ENCODE measurements around the gene TAF1.
A peak's percentile ranks its signal among the peaks of the same experiment; 100 is the strongest.
"Not testable (repeated sequence)": the region's sequence is repeated elsewhere in the genome, so short reads cannot be mapped to it uniquely, and the experiment has no call there.

The TAF1 gene

DNA sequence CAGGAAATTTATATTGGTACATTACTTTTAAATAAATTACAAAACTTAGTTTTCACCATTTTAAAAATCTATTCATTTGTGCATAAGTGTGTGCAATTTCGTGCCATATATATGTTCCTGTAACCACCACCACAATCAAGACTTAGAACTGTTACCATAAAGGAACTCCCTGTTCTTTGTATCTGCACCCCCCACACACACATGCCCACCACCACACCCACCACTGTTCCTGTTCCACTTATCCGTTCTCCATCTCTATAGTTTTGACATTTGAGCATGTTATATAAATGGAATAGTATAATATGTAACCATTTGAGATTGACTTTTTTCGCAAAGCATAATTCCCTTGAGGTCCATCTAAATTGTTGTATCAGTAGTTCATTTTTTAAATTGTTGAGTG, 73.7 kb downstream of the TAF1 start:
- no peak for DNase-seq

GRCh38 chrX:71440401-71440800, 74.2 kb downstream of the TAF1 start:
- DNase-seq, result no peak

DNA sequence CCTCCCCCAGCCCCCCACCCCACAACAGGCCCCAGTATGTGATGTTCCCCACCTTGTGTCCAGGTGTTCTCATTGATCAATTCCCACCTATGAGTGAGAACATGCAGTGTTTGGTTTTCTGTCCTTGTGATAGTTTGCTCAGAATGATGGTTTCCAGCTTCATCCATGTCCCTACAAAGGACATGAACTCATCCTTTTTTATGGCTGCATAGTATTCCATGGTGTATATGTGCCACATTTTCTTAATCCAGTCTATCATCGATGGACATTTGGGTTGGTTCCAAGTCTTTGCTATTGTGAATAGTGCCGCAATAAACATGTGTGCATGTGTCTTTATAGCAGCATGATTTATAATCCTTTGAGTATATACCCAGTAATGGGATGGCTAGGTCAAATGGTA, 75.7 kb downstream of the TAF1 start:
- not testable (repeated sequence) for DNase-seq

GRCh38 chrX:71450433-71451106, 84.4 kb downstream of the TAF1 start:
- no peak for DNase-seq

DNA sequence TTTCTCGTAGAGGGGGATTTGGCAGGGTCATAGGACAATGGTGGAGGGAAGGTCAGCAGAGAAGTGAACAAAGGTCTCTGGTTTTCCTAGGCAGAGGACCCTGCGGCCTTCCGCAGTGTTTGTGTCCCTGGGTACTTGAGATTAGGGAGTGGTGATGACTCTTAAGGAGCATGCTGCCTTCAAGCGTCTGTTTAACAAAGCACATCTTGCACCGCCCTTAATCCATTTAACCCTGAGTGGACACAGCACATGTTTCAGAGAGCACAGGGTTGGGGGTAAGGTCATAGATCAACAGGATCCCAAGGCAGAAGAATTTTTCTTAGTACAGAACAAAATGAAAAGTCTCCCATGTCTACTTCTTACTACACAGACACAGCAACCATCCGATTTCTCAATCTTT, 85.4 kb downstream of the TAF1 start:
- DNase-seq, result not testable (repeated sequence)

DNA sequence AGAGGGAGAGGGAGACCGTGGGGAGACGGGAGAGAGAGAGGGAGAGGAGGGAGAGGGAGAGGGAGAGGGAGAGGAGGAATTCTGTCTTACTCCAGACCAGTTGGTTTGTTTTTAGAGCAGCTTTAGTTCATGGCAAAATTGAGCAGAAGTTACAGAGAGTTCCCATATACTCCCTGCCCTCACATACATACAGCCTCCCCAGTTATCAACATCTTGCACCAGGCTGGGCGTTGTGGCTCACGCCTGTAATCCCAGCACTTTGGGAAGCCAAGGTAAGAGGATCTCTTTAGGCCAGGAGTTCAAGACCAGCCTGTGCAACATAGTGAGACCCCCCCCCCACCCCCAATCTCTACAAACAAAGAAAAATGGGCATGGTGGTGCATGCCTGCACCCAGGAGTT, 86.9 kb downstream of the TAF1 start:
- DNase-seq, result no peak

DNA sequence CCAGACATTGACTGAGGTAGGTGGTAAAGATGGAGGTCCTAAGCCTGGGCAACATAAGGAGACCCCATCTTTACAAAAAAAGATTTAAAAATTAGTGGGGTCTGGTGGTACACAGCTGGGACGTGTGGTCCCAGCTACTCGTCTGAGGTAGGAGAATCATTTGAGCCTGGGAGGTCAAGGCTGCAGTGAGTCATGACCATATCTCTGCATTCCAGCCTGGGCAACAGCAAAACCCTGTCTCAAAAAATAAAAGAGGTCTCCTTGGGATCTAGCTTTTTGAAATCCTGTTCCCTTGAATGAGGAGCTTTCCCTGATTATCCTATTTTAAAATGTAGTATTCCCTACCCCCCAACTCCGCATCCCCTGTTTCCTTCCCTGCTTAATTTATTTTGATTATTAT, 88.1 kb downstream of the TAF1 start:
- no peak for DNase-seq

DNA sequence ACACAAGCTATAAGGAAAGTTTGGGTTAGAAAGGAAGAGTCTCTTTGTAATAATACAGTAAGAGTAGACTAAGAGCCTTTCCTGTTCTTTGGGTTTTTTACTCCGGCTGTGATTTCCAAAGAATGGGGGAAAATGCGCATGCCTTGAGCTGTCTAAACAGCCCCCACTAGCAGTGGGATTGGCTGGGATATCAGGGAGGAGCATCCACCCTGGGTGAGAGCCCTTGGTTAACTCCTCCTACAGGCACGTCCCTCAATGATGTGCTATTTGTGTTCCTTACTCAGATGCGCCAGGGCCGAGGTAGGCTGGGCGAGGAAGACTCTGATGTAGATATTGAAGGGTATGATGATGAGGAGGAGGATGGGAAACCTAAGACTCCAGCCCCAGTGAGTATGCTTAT, 92.7 kb downstream of the TAF1 start:
- no peak for DNase-seq

GRCh38 chrX:71464968-71465367, 98.8 kb downstream of the TAF1 start:
- no peak for DNase-seq

DNA sequence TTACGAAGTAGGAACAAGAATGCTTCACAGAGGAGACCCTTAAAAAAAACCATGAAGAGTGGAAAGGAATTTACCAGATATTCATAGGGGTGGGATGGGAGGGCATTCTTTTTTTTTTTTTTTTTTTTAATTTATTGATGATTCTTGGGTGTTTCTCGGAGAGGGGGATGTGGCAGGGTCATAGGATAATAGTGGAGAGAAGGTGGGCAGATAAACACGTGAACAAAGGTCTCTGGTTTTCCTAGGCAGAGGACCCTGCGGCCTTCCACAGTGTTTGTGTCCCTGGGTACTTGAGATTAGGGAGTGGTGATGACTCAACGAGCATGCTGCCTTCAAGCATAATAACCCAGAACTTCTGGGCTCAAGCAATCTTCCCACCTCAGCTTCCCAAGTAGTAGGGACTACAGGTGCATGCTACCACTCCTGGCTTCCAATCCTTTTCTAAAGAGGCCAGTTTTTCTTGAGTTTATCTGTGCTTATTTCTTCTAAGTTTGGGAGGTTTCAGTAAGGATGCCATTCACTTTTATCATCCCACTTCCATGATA, 100.9 kb downstream of the TAF1 start:
- DNase-seq, result no peak

GRCh38 chrX:71475785-71476540, 109.8 kb downstream of the TAF1 start:
- no peak for DNase-seq

GRCh38 chrX:71482228-71482958, 116.2 kb downstream of the TAF1 start:
- no peak for DNase-seq

GRCh38 chrX:71487814-71488213, 121.7 kb downstream of the TAF1 start:
- DNase-seq, result no peak

DNA sequence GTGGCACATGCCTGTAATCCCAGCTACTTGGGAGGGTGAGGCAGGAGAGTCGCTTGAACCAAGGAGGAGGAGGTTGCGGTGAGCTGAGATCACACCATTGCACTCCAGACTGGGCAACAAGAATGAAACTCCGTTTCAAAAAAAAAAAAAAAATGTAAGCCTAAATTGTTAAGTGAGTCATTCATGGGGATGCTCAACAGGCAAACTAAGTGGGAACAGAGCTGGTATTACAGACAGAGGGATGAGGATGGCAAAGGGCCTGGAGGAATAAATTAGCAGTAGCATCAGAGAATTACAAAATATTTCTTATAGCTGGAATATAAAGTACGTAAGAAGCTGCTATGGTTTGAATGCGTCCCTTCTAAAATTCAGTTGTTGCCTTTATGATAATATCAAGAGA, 123.4 kb downstream of the TAF1 start:
- DNase-seq, result no peak

DNA sequence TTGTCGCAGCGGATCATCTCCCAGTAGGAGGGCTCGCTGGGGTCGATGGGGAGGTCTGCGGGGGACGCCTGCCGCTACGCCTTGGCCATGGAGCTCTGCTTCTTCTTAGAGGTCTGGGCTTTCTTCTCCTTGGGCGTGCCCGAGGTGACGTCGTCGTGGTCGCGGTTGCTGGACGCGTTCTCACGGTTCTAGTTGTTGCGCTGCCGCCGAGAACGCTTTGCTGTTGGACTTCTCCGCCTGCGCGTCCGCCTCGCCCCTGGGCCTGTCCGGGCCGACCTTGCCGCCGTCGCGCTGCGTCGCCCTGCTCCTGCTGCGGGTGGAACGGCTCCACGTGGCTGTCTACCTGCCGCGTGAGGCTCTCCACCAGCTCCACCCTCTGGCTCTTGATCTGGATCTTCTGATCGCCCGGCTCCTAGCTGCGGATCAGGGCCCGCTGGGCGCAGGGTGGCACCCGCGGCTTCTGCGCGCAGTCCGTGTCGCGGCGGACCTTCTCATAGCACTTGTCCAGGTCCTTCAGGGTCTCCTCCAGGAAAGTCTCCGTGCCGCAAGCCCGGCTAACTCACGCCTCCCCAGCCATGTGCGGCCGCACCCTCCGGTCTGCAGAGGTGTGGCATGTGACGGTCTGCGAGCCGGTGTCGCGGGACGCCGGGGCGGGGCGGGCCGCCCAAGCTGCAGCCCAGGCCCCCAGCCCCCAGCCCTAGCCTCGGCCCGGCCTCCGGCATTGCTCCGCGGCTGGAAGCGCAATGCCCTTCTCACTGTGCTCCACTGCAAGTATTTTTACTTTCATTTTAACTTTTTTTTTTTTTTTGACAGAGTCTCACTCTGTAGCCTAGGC, 126.3 kb downstream of the TAF1 start:
- DNase-seq, result peak in 2 of 4 experiments; percentile 12 to 17

GRCh38 chrX:71493111-71493613, 127.0 kb downstream of the TAF1 start:
- DNase-seq, result no peak

GRCh38 chrX:71495979-71496378, 129.8 kb downstream of the TAF1 start:
- DNase-seq, result not testable (repeated sequence)

DNA sequence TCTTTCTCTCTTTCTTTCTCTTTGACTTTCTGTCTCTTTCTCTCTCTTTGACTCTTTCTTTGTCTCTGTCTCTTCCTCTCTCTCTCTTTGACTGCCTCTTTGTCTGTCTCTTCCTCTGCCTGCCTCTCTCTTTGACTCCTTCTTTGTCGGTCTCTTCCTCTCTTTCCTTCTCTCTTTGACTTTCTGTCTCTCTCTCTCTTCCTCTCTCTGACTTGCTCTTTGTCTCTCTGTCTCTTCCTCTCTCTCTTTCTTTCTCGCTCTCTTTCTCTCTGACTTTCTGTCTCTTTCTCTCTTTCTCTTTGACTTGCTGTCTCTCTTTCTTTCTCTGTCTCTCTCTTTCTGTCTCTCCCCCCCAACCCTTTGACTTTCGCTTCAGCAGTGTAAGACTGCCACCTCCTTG, 130.3 kb downstream of the TAF1 start:
- DNase-seq, result no peak

DNA sequence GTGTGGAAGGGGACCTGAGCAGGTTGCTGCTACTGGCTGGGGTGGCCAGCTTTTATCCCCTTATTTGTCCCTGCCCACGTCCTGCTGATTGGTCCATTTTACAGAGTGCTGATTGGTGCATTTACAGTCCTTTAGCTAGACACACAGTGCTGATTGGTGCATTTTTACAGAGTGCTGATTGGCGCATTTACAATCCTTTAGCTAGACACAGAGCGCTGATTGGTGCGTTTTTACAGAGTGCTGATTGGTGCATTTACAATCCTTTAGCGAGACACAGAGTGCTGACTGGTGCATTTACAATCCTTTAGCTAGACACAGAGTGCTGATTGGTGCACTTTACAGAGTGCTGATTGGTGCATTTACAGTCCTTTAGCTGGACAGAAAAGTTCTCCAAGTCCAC, 135.9 kb downstream of the TAF1 start:
- not testable (repeated sequence) for DNase-seq

DNA sequence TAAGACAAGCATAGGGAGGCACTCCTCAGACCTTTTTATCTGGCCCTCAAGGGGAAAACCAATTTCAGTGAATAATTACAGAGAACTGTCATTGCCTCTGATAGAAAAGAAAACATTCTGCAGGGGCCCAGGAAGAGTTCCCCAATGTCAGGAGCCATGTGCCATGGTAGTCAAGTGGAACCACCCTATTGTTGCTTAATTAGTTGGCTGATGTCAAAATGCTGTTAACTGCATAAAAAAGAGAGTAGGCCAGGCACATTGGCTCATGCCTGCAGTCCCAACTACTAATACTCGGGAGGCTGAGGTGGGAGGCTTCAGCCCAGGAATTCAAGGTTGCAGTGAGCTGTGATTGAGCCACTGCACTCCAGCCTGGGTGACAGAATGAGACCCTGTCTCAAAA, 138.2 kb downstream of the TAF1 start:
- no peak for DNase-seq

DNA sequence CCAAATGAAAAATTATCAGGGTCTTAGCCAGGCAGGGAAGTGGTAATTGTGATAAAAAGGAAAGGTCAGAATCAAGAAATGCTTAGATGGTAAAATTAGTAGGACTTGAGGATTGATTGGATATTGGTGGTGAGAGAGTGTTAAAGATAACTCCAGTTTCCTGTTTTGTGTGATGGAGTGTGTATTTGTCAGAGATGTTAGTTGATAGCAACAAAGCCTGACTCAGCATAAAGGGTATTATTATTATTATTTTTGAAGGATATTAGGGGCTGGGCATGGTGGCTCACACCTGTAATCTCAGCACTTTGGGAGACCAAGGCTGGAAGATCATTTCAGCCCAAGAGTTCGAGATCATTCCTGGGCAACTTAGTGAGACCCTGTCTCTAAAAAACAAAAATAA, 143.1 kb downstream of the TAF1 start:
- DNase-seq, result no peak

DNA sequence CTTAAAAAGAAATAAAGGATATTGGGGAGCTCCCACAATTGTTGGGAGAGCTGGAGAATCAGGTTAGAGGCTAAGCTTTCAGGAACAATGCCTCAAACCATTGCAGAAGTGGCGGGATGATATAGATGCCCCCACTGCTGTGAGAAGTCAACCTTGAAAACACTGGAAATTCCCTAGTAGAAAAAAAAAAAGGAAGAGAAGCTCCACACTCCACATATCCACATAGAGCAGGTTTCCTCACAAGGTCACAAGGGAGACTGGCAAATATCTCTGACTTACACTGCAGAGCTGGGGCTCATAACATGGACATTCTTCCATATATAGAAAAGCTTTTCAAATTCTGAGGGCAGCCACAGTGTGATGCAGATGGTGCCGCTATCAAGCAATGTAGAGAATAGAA, 144.0 kb downstream of the TAF1 start:
- DNase-seq, result no peak

DNA sequence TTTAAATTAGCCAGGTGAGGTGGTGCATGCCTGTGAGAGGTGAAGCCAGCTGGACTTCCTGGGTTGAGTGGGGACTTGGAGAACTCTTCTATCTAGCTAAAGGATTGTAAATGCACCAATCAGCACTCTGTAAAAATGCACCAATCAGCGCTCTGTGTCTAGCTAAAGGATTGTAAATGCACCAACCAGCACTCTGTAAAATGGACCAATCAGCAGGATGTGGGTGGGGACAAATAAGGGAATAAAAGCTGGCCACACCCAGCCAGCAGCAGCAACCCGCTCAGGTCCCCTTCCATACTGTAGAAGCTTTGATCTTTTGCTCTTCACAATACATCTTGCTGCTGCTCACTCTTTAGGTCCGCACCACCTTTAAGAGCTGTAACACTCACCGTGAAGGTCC, 147.6 kb downstream of the TAF1 start:
- DNase-seq, result not testable (repeated sequence)
